ENCODE data around the gene EZR.
"Not testable (repeated sequence)": the region's sequence is repeated elsewhere in the genome, so short reads cannot be mapped to it uniquely, and the experiment has no call there.

The EZR gene

GRCh38 chr6:158826819-158827501, 7.8 kb upstream of the EZR start:
- peak; percentile 45 for DNase-seq (ENCODE audit: low spot score)
- in situ Hi-C loops (cut with MboI; ENCODE audit: low pct_unique_long_range_greater_than_20kb, low sequenced_read_pairs, unreplicated experiment): no loop called here
- no peak for TF ChIP-seq CTCF (IDR thresholded peaks at IDR 0.05; ENCODE audit: extremely low read depth, insufficient read depth, missing control alignments)

GRCh38 chr6:158825951-158826306, 6.8 kb upstream of the EZR start:
- TF ChIP-seq CTCF (IDR thresholded peaks at IDR 0.05; ENCODE audit: extremely low read depth, insufficient read depth, missing control alignments): no peak
- no peak for DNase-seq (ENCODE audit: low spot score)
- in situ Hi-C loops (cut with MboI; ENCODE audit: low pct_unique_long_range_greater_than_20kb, low sequenced_read_pairs, unreplicated experiment): no loop called here

GRCh38 chr6:158825038-158825950, 6.1 kb upstream of the EZR start:
- no peak for DNase-seq (ENCODE audit: low spot score)
- TF ChIP-seq CTCF (IDR thresholded peaks at IDR 0.05; ENCODE audit: extremely low read depth, insufficient read depth, missing control alignments): no peak
- in situ Hi-C loops (cut with MboI; ENCODE audit: low pct_unique_long_range_greater_than_20kb, low sequenced_read_pairs, unreplicated experiment): no loop called here

- in situ Hi-C loops (cut with MboI; ENCODE audit: low pct_unique_long_range_greater_than_20kb, low sequenced_read_pairs, unreplicated experiment); DNase-seq (ENCODE audit: low spot score): not testable (repeated sequence)
These were observed 4.4 kb upstream of the EZR start for GRCh38 chr6:158823616-158824015.

- in situ Hi-C loops (cut with MboI; ENCODE audit: low pct_unique_long_range_greater_than_20kb, low sequenced_read_pairs, unreplicated experiment): no loop called here
- no peak for TF ChIP-seq CTCF (IDR thresholded peaks at IDR 0.05; ENCODE audit: extremely low read depth, insufficient read depth, missing control alignments)
- no peak for DNase-seq (ENCODE audit: low spot score)
These were observed 932 bp upstream of the EZR start for GRCh38 chr6:158819977-158820622.

- in situ Hi-C loops (cut with MboI; ENCODE audit: low pct_unique_long_range_greater_than_20kb, low sequenced_read_pairs, unreplicated experiment): no loop called here
- no peak for TF ChIP-seq CTCF (IDR thresholded peaks at IDR 0.05; ENCODE audit: extremely low read depth, insufficient read depth, missing control alignments)
- DNase-seq (ENCODE audit: low spot score): peak; percentile 80
These were observed 471 bp downstream of the EZR start for GRCh38 chr6:158818581-158819212.
